Astrocyte of the cerebellum (primary cell): ENCODE results near the gene KRT2.

Experiments used
- DNase-seq: peaks from one replicate; pipeline ENCODE4 v3.0.0-alpha.2; 2011; ENCODE audit warnings: low read depth
- H3K4me3 ChIP-seq: 2 replicates; pipeline ENCODE4 v1.5.1; 2011; ENCODE audit warnings: mild to moderate bottlenecking, low read depth, low read length, moderate library complexity
- CTCF ChIP-seq: IDR thresholded peaks from 2 replicates; pipeline ENCODE4 v1.5.1; 2012; ENCODE audit warnings: low read length, low read depth, moderate library complexity, mild to moderate bottlenecking; ENCODE audit errors: missing control alignments
- in situ Hi-C: cut with HindIII; loops from 2 replicates; pipeline ENCODE4 v1.10.0; 2017; ENCODE audit warnings: low sequenced_read_pairs

Gene KRT2

GRCh38 chr12:52658196-52658595 lies 6.2 kb upstream of the KRT2 start:
- no peak for DNase-seq
- H3K4me3 ChIP-seq = no peak overlapping the region
- no peak for TF ChIP-seq CTCF
- in situ Hi-C loops = no loop called here

DNA sequence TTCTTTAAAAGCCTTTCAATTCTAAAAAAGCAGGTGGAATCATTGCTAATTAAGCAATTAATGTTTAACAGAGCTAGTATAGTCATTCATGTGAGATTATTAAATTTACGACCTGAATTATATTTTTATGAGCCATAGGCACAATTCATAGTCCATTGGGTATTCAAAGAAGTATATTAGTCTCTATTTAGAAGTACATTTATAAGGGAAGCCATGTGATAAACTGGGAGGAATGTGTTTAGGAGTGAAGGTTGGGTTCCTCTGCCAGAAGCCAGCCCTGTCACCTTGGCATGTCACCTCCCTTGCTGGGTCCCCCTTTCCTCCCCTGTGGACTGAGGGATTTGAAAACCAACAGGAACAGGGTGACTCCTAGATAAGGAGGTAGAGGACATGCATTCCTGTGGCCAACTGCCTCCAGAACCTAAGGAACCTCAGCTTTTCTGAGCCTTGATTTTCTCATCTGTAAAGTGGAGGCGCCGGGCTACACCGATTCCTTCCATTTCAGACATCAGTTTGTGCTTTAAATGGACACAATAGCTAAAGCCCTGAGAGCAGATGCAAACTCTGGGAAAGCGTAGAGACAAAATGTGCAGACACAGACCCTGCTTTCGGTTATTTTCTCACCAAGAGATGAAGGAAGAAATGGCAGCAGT lies 5.4 kb upstream of the KRT2 start:
- in situ Hi-C loops = no loop called here
- no peak for TF ChIP-seq CTCF
- no peak overlapping the region for H3K4me3 ChIP-seq
- DNase-seq = no peak

GRCh38 chr12:52656616-52657015 lies 4.6 kb upstream of the KRT2 start:
- H3K4me3 ChIP-seq = no peak overlapping the region
- no peak for TF ChIP-seq CTCF
- in situ Hi-C loops = no loop called here
- no peak for DNase-seq

- in situ Hi-C loops = no loop called here
Observed at GRCh38 chr12:52655720-52656124, 3.7 kb upstream of the KRT2 start.

GRCh38 chr12:52655251-52655650 lies 3.2 kb upstream of the KRT2 start:
- no peak for TF ChIP-seq CTCF
- no peak overlapping the region for H3K4me3 ChIP-seq
- no peak for DNase-seq
- in situ Hi-C loops = no loop called here

More at GRCh38 chr12:52655720-52656124, 3.7 kb upstream of the KRT2 start:
- no peak for DNase-seq
- no peak for TF ChIP-seq CTCF
- no peak overlapping the region for H3K4me3 ChIP-seq

DNA sequence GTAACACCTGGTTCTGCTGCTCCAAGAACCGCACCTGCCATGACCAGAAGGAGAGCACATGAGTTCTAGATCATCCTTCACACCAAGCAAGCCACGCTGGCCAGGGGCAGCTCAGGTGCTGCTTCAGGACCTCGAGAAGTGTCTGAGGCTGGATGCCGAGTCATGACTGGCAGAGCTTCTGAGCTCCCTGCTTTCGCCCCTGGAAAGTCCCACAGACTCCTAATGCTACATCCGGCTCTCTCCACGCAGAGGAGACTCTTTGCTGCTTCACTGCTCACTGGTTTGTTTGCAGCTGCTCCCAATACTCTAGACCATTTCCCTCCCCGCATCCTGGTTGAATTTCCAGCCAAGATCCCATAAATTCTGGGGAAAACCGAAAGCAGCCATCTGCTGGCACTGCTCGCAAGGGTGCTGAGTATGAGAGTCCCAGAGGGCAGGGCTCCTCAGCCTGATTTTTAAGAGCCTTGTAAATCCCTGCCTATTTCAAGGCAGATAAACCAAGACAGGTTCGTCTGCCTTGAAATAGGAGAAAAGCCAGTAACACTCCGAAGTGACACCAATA lies 1.4 kb downstream of the KRT2 start:
- TF ChIP-seq CTCF = no peak
- in situ Hi-C loops = no loop called here
- H3K4me3 ChIP-seq = no peak overlapping the region
- DNase-seq = no peak
